Measurements from ENCODE around the gene SLC40A1. TPM values are rescaled to one million over a fixed set of nuclear protein-coding genes. Genes with fewer than 3 reads are reported as not detected.

The SLC40A1 gene
- total RNA-seq, 3 donors from 2014 or later, result 2.1 to 4.6 (median 2.4) TPM

DNA sequence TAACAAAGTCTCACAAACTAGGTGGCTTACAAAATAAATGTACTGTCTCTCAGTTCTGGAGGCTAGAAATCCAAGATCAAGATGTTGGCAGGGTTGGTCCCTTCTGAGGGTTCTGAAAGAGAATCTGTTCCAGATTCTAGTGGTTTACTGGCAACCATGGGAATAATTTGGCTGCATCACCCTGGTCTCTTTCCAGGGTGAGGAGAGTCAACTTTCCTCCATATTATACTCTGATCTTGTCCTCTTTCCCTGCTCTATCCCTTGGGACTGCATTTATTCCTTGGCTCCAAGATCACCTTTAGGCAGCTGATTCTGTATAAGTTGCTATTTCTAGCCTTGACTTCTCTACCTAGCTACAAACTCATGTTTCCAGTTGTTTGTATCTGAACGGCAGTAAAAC is 35.2 kb downstream of the SLC40A1 start:
- ATAC-seq, result no peak
- no peak for DNase-seq
- H3K27me3 Mint-ChIP-seq (ENCODE audit: low read depth), result no peaks in the 10 kb centered on the region
- no peak overlapping the region for H3K4me3 Mint-ChIP-seq
- no peaks in the 10 kb centered on the region for H3K4me1 Mint-ChIP-seq (ENCODE audit: low read depth)
- peaks cover 4% of the 10 kb centered on the region for H3K9me3 Mint-ChIP-seq
- H3K36me3 Mint-ChIP-seq (ENCODE audit: insufficient read depth), result no peaks in the 10 kb centered on the region

DNA sequence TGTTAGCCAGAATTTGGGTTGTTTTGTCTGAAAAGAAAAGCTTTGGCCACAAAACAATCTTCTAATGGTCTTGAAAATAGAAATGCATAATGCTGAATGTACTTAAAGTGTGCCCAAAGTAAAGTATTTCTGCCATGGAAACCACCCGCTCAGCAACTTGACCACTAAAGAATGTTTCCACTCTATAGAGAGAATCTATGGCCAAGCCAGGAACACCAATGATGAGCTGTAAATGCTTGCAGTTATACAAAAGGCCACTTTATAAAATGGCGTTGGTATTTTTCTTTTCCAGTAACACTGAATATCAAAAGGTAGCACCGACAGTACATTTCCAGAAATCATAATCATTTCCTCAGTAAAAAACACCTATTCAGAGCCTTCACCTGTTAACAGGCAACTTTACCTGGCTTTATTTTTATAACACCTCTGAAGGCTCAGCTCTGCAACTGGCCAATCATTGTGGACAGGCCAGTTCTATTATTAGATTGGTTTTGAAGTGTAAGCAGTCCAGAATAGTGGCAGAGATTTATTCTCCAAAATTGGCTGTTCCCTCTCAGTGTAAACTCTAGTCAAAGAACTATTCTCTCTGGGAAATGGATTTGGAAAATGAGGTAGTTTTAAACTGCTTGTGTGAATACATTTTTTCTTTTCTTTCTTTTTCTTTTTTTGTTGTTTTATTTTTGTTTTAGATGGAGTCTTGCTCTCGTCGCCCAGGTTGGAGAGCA is 36.1 kb downstream of the SLC40A1 start:
- no peak overlapping the region for H3K4me3 Mint-ChIP-seq
- no peak for ATAC-seq
- DNase-seq, result no peak
- no peaks in the 10 kb centered on the region for H3K36me3 Mint-ChIP-seq (ENCODE audit: insufficient read depth)
- peaks cover 4% of the 10 kb centered on the region for H3K9me3 Mint-ChIP-seq
- no peaks in the 10 kb centered on the region for H3K27me3 Mint-ChIP-seq (ENCODE audit: low read depth)
- no peaks in the 10 kb centered on the region for H3K4me1 Mint-ChIP-seq (ENCODE audit: low read depth)

DNA sequence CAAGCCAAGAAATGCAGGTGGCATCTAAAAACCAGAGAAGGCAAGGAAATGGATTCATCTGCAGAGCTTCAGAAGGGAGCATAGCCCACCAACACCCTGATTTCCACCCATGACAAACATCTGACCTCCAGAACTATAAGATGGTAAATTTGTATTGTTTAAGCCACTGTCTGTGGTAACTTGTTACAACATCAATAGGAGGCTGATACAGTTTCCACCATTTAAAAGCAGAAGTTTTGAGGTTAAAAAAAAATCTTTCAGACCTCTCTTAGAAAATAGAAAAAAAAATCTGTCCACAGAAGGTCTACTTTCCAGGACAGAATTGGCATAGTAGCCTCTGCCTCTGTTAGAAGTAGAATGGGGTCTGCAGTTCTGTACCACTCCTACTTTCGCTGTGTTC is 37.2 kb downstream of the SLC40A1 start:
- no peak overlapping the region for H3K4me3 Mint-ChIP-seq
- H3K9me3 Mint-ChIP-seq, result peaks cover 4% of the 10 kb centered on the region
- no peaks in the 10 kb centered on the region for H3K27me3 Mint-ChIP-seq (ENCODE audit: low read depth)
- no peaks in the 10 kb centered on the region for H3K4me1 Mint-ChIP-seq (ENCODE audit: low read depth)
- DNase-seq (no peak), ATAC-seq (no peak)
- H3K36me3 Mint-ChIP-seq (ENCODE audit: insufficient read depth), result no peaks in the 10 kb centered on the region

DNA sequence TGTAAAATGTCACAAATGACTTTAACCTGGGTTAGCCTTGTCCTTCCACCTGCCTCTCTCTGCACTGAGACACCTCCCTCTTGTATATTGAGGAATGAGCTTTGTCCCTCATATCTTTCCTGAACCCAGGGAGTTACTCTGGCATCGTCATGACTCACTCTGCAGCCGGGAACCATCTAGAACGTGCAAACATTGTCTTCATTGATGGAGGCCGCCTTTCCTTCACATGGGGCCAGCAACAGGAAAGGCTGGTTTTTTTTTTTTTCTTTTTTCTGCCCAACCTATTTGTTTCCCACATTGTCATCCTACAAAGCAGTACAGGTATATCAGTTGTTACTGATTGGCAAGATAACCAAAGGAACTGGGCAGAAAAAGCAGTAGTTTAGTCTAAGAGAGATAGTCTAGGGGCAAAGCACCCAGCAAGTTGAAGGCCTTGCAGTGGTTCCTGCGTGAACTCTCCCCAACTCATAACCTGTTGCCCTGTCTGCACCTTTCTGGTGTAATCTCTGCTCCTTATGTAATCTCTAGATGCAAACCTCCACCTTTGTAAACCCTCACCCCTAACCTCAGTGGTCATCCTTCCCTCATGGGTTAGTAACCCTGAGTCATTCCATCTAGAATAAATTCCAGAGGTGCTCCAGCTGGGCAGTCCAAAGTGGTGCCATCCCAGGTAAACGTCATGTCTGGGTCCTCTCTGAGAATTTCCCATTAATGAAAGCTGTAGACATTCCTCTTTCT is 38.3 kb downstream of the SLC40A1 start:
- Mint-ChIP-seq H3K27me3 (ENCODE audit: low read depth) (no peaks in the 10 kb centered on the region), H3K4me3 (no peak overlapping the region), H3K4me1 (ENCODE audit: low read depth) (no peaks in the 10 kb centered on the region), H3K36me3 (ENCODE audit: insufficient read depth) (no peaks in the 10 kb centered on the region), H3K9me3 (peaks cover 4% of the 10 kb centered on the region)
- DNase-seq (no peak), ATAC-seq (no peak)

DNA sequence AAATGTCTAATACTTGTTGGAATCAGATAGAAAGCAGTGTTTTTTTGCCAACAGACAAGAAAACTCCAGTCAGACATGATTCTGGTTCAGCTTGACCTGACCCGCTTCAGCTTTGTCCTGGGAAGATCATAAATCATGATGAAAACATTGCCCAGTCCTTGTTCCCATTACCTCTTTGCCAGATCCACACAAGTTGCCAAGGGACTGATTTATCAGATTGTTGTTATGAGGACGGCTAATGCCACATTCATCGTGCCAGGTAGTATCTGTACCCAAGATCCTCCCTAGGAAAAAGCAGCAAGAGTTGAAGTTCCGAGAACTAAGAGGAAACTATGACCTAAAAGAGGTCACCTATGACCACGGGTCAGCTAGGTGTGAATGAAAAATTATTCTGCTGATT is 39.0 kb downstream of the SLC40A1 start:
- DNase-seq, result no peak
- Mint-ChIP-seq H3K4me3 (no peak overlapping the region), H3K36me3 (ENCODE audit: insufficient read depth) (no peaks in the 10 kb centered on the region), H3K27me3 (ENCODE audit: low read depth) (no peaks in the 10 kb centered on the region), H3K4me1 (ENCODE audit: low read depth) (no peaks in the 10 kb centered on the region), H3K9me3 (peaks cover 4% of the 10 kb centered on the region)
- ATAC-seq, result no peak

DNA sequence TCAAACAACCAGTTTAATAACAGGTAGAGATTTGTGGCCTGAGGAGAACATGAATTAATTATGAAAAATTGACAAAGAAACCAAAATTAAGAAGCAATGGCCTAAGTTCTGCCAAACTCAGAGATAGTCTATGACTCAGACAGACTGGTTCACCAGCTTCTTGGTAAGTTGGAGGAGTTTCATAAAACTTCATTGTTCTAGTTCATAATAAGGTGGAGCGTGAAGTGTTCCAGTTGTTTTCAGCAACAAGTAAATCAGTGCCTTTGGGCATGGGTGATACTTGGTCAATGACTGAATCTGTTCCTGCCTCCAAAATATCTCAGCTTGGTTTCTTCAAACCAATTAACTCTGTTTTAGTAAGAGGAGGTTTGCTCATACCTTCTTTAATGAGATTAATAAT is 40.0 kb downstream of the SLC40A1 start:
- ATAC-seq, result no peak
- no peaks in the 10 kb centered on the region for H3K36me3 Mint-ChIP-seq (ENCODE audit: insufficient read depth)

DNA sequence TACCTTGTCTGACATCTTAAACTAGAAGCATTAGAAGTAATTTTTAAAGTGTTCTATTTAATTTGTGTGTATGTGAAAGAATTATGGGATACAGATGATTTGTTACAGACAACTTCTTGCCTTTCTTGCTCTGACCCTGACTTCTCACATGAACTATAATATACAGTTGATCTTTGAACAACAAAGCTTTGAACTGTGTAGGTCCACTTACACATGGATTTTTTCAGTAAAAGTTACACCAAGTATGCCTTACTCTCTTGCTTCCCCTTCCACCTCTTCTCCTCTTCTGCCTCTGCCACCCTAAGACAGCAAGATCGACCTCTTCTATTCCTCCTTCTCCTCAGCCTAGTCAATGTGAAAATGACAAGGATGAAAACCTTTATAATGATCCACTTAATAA is 42.2 kb downstream of the SLC40A1 start:
- H3K27me3 Mint-ChIP-seq (ENCODE audit: low read depth), result no peaks in the 10 kb centered on the region
- no peaks in the 10 kb centered on the region for H3K4me1 Mint-ChIP-seq (ENCODE audit: low read depth)
- H3K4me3 Mint-ChIP-seq, result no peak overlapping the region
- H3K9me3 Mint-ChIP-seq, result peaks cover 4% of the 10 kb centered on the region
- H3K36me3 Mint-ChIP-seq (ENCODE audit: insufficient read depth), result no peaks in the 10 kb centered on the region
- DNase-seq (no peak), ATAC-seq (no peak)

More for the DNA sequence above, 40.0 kb downstream of the SLC40A1 start:
- DNase-seq, result no peak
- peaks cover 4% of the 10 kb centered on the region for H3K9me3 Mint-ChIP-seq
- no peak overlapping the region for H3K4me3 Mint-ChIP-seq
- no peaks in the 10 kb centered on the region for H3K27me3 Mint-ChIP-seq (ENCODE audit: low read depth)
- H3K4me1 Mint-ChIP-seq (ENCODE audit: low read depth), result no peaks in the 10 kb centered on the region

DNA sequence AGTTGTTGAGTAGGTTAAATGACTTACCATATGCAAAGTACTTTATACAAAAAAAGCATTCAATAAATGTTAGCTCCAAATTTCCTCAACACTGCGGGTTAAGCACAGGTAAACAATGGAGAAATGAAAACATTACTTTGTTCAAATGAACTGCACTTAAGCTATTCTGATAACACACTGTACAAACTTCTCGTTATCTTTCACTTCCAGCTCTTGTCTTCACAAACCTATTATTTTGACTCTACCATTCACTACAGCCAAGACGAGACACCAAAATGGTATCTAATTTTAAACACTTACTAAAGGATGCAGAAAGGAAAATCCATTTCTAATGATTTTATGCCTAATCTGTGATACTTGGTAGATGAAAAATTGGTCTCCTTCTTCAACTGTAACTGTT is 43.8 kb downstream of the SLC40A1 start:
- ATAC-seq (no peak), DNase-seq (no peak)
- no peaks in the 10 kb centered on the region for H3K4me1 Mint-ChIP-seq (ENCODE audit: low read depth)
- H3K36me3 Mint-ChIP-seq (ENCODE audit: insufficient read depth), result no peaks in the 10 kb centered on the region
- no peaks in the 10 kb centered on the region for H3K9me3 Mint-ChIP-seq
- no peaks in the 10 kb centered on the region for H3K27me3 Mint-ChIP-seq (ENCODE audit: low read depth)
- no peak overlapping the region for H3K4me3 Mint-ChIP-seq

DNA sequence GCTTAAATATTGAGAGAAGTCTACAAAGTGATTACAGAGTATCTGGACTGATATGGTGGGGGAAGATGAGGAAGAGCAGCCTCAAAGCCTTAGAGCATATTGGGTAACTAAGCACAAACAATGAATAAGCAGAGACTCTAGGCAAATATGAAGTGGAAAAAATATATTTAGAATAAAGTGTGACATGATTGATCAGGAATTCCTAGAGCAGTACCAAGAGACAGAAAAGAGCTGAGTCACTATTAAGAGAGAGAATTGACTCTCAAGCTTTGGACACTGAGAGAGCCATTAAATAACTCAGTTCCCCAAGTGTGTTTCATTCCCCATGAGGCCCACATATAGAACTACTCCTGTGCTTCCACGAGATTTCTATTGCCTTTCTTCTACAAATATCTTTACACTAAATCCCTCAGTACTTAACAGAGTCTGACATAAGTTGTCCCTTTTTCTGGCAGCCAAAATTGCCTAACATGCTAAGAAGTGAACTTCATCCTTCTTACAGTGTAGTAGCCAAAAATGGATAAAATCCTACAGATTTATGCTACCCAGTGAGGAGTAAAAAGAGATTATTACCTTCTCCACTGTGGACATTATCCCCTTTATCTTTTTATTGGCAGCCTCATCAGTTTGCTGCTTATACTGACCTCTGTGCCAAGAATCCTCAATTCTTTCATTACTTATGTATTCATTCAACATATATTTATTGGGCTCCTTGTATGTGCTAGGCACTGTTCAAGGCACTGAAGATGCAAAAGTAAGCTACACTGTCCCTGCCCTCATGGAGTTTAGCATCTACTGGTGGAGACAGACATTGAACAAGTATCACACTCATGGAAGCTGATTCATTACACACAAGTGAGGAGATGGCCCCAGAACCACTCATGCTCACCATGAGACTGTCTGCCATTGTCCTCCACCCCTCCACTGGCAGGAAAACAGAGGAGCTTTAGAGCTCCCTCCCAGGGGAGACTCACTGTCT is 45.4 kb downstream of the SLC40A1 start:
- no peak for DNase-seq
- no peaks in the 10 kb centered on the region for H3K9me3 Mint-ChIP-seq
- no peak overlapping the region for H3K4me3 Mint-ChIP-seq
- ATAC-seq, result no peak
- H3K36me3 Mint-ChIP-seq (ENCODE audit: insufficient read depth), result no peaks in the 10 kb centered on the region
- H3K4me1 Mint-ChIP-seq (ENCODE audit: low read depth), result no peaks in the 10 kb centered on the region
- H3K27me3 Mint-ChIP-seq (ENCODE audit: low read depth), result no peaks in the 10 kb centered on the region

DNA sequence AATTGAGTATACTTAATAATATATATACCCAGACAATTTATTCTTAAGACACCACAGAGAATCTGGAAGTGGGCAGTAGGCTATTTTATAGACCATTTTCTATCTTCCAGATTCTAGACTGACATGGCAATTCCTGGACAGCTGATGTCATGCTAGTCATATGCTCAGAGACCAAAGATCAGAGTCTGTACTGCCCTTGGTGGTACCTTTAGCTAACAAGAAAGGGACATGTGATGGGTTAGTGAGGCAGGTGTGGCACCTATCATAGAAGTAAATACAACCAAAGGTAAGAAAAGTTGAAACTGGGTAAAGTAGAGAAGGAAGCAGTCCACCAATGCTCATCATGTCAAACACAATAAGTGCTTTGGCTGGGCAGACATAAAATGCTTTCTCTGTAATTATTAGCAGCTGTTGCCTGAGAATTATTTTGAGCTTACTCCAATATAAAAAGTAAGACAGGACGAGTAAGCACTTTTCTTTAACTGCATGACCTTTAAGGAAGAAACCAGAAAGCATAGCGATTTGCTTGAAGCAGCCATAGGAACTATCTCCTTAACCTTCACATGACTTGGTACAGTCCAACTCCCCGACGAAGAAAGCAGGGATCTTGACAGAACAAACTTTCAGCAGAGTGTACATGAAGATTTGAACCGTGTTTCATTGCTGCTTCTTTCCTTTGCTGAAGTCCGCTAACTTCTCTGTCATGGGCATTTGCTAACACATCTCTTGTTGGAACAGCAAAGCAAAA is 47.1 kb downstream of the SLC40A1 start:
- DNase-seq (no peak), ATAC-seq (no peak)
- no peaks in the 10 kb centered on the region for H3K27me3 Mint-ChIP-seq (ENCODE audit: low read depth)
- H3K36me3 Mint-ChIP-seq (ENCODE audit: insufficient read depth), result no peaks in the 10 kb centered on the region
- H3K9me3 Mint-ChIP-seq, result no peaks in the 10 kb centered on the region
- no peak overlapping the region for H3K4me3 Mint-ChIP-seq
- no peaks in the 10 kb centered on the region for H3K4me1 Mint-ChIP-seq (ENCODE audit: low read depth)

DNA sequence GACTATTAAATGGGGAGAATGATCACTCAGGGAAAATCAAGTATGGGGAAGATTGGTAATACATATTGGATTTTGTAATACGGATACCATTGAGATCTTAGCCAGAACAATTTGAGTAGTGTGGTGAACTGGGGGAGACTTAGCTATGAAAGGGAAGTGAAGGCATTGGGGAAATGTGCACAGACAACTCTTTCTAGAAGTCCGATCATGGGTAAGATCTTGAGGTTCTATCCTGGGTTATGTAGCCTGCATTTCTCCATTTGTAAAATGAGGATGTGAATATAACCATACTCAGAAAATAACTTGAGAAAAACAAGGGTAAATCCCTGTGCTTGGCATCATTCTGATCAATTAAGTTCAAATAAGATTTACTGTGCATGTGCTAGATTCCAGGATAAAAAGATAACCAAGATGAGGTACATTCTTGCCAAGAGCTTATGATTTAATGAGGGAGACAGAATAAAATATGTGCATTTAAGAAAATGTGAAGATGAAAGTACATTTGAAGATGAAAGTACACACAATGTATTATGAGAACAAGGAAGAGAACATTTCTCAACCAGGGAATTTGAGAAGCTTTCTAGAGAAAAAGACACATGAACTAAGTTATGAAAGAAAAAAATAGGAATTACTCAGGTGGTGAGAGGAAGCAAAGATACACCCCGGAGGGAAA is 49.5 kb downstream of the SLC40A1 start:
- ATAC-seq (no peak), DNase-seq (no peak)
- Mint-ChIP-seq H3K27me3 (ENCODE audit: low read depth) (no peaks in the 10 kb centered on the region), H3K4me1 (ENCODE audit: low read depth) (no peaks in the 10 kb centered on the region), H3K36me3 (ENCODE audit: insufficient read depth) (no peaks in the 10 kb centered on the region), H3K4me3 (no peak overlapping the region), H3K9me3 (no peaks in the 10 kb centered on the region)

DNA sequence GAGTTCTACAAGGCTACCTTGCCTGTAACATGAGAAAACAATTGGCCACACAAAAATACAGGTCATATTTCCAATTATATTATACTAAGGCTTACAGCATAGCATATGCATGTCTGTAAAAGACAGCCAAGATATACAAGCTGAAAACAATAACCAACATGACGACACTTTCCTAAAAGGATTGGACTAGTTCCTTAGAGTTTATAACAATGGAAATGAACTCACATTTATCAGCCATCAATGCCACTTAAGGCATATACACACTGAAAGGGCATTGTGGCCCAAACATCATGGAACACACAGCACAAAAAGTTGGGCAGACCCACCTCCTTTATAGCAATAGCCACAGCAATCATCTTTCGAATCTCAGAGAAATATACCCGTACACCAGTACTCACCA is 52.0 kb downstream of the SLC40A1 start:
- H3K4me1 Mint-ChIP-seq (ENCODE audit: low read depth), result no peaks in the 10 kb centered on the region
- DNase-seq (no peak), ATAC-seq (no peak)
- no peaks in the 10 kb centered on the region for H3K36me3 Mint-ChIP-seq (ENCODE audit: insufficient read depth)
- no peaks in the 10 kb centered on the region for H3K9me3 Mint-ChIP-seq
- H3K4me3 Mint-ChIP-seq, result no peak overlapping the region
- H3K27me3 Mint-ChIP-seq (ENCODE audit: low read depth), result no peaks in the 10 kb centered on the region

DNA sequence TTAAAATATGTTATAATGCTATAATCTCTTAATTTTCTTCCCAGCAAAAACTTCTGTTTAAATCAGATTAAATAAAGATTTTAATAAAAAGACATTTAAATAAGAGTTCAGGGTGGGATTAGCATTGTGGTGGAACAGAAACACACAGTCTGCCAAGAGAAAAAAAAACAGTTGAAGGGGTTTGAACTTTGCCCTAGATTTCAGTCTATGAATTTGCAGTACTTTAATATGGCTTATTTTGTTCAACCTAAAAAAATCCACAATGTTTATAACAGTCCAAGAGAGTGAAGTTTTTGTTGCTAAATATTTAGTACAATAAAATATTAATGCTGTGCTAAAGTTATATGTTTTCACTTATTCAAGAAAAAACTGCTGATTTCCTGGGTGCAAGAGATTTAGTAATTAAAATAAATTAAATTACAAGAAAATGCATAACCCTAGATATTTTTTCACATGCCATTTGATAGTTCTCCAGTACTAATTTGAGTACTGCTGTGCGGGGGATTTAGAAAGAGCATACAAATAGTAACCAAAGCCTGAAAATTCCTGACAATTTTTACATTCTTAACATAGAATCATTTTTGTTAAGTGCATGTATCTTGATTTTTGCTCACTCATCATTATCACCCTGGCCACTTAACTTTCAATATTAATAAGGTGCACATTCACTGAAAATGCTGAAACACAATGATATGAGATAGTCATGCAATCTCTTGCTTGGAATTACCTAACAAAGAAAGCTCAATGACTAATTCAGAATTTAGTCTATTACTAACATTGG is 52.6 kb downstream of the SLC40A1 start:
- H3K4me1 Mint-ChIP-seq (ENCODE audit: low read depth), result no peaks in the 10 kb centered on the region
- H3K4me3 Mint-ChIP-seq, result no peak overlapping the region
- DNase-seq (no peak), ATAC-seq (no peak)
- H3K36me3 Mint-ChIP-seq (ENCODE audit: insufficient read depth), result no peaks in the 10 kb centered on the region
- H3K27me3 Mint-ChIP-seq (ENCODE audit: low read depth), result no peaks in the 10 kb centered on the region
- H3K9me3 Mint-ChIP-seq, result no peaks in the 10 kb centered on the region
